B cell (primary cell): ENCODE data around the gene ADH1C. TPM values are rescaled to one million over a fixed set of nuclear protein-coding genes. Genes with fewer than 3 reads are reported as not detected.

Source experiments
- ATAC-seq: fragments of 200-7000 bp; cut with Tn5 transposase; one replicate; pipeline ENCODE4 v1.10.0; 2021; ENCODE audit warnings: low read depth, mild to moderate bottlenecking, moderate number of reproducible peaks, moderate library complexity
- CTCF ChIA-PET: fragments of 350-600 bp; sonication (Branson Sonifier 250); formaldehyde crosslinking; loops from one replicate; lab custom pipeline; 2021; ENCODE audit warnings: antibody characterized with exemption, inconsistent platforms; lab: Charles Lee
- POLR2A ChIA-PET: fragments of 350-600 bp; sonication (Branson Sonifier 250); formaldehyde crosslinking; loops from one replicate; lab custom pipeline; 2021; ENCODE audit warnings: antibody characterized with exemption; lab: Charles Lee
- DNase-seq: peaks from one replicate; pipeline ENCODE4 v3.0.0; 2013
- H2AFZ ChIP-seq: 2 replicates; pipeline ENCODE4 v1.6.1; 2012; ENCODE audit warnings: mild to moderate bottlenecking, low read depth, low read length; ENCODE audit not compliant: insufficient read depth, poor library complexity, severe bottlenecking
- H3K27ac ChIP-seq, 2 donors: 1 replicate in 1 of 2; 2 replicates in 1 of 2; pipeline ENCODE4 v1.5.1; 2012 to 2013; ENCODE audit warnings: low read length in 2 of 2, mild to moderate bottlenecking in 2 of 2, moderate library complexity in 1 of 2
- H3K27me3 ChIP-seq, 4 experiments: fragments of 200-600 bp in 1 of 4; sonication (generic) in 1 of 4; replicated peaks in 1 of 4; 1 replicate in 2 of 4; 2 replicates in 2 of 4; pipeline versions ENCODE4 v1.6.1 to v1.7.0; 2013 to 2016; ENCODE audit warnings: low read length in 3 of 4, mild to moderate bottlenecking in 2 of 4, mixed read lengths in 1 of 4, moderate library complexity in 1 of 4; ENCODE audit not compliant: insufficient read depth in 4 of 4, control insufficient read depth in 3 of 4; ENCODE audit errors: control extremely low read depth in 1 of 4
- H3K36me3 ChIP-seq, 2 experiments: replicated peaks in 1 of 2; 1 replicate in 1 of 2; 2 replicates in 1 of 2; pipeline versions ENCODE4 v1.6.1 to v1.7.1; 2013; ENCODE audit warnings: low read length in 1 of 2; ENCODE audit not compliant: insufficient read depth in 2 of 2, control insufficient read depth in 1 of 2; ENCODE audit errors: control extremely low read depth in 1 of 2, extremely low read depth in 1 of 2
- H3K4me1 ChIP-seq, 2 donors: fragments of 200-600 bp in 1 of 2; sonication (generic) in 1 of 2; 1 replicate in 1 of 2; 2 replicates in 1 of 2; pipeline versions ENCODE4 v1.5.1 to v1.6.1; 2013 to 2017; ENCODE audit warnings: low read length in 2 of 2; ENCODE audit not compliant: control insufficient read depth in 2 of 2, insufficient read depth in 2 of 2
- H3K4me2 ChIP-seq: replicated peaks from 2 replicates; pipeline ENCODE3; 2012; ENCODE audit warnings: mild to moderate bottlenecking, low read depth, low read length; ENCODE audit not compliant: poor library complexity, severe bottlenecking
- H3K4me3 ChIP-seq, 5 experiments: fragments of 200-600 bp in 1 of 5; sonication (generic) in 1 of 5; 1 replicate in 3 of 5; 2 replicates in 2 of 5; pipeline versions ENCODE4 v1.5.1 to v1.7.0; 2011 to 2016; ENCODE audit warnings: low read length in 4 of 5, mild to moderate bottlenecking in 4 of 5, low read depth in 2 of 5, control low read depth in 1 of 5, moderate library complexity in 1 of 5; ENCODE audit not compliant: insufficient read depth in 1 of 5; ENCODE audit errors: control extremely low read depth in 1 of 5, extremely low read depth in 1 of 5
- H3K79me2 ChIP-seq: fragments of 200-600 bp; sonication (generic); one replicate; pipeline ENCODE4 v1.6.0; 2016; ENCODE audit warnings: low read length; ENCODE audit not compliant: control insufficient read depth, insufficient read depth
- H3K9ac ChIP-seq: fragments of 200-600 bp; sonication (generic); 2 replicates; pipeline ENCODE4 v1.6.1; 2017; ENCODE audit warnings: mild to moderate bottlenecking, low read length, moderate library complexity
- H3K9me3 ChIP-seq, 3 donors: one replicate each; pipeline versions ENCODE4 v1.6.1 to v1.7.1; 2013; ENCODE audit warnings: low read length in 2 of 3; ENCODE audit not compliant: control insufficient read depth in 2 of 3, insufficient read depth in 1 of 3; ENCODE audit errors: control extremely low read depth in 1 of 3
- H4K20me1 ChIP-seq: 2 replicates; pipeline ENCODE4 v1.6.0; 2012; ENCODE audit warnings: mild to moderate bottlenecking, low read length; ENCODE audit not compliant: insufficient read depth, control insufficient read depth, poor library complexity, severe bottlenecking
- H3K27ac Mint-ChIP-seq: one replicate; pipeline ENCODE4 v1.8.0; 2021; ENCODE audit warnings: mixed read lengths
- H3K27me3 Mint-ChIP-seq: one replicate; pipeline ENCODE4 v1.8.0; 2021; ENCODE audit warnings: mixed read lengths
- H3K4me1 Mint-ChIP-seq: one replicate; pipeline ENCODE4 v1.8.0; 2021; ENCODE audit warnings: mixed read lengths
- H3K4me3 Mint-ChIP-seq: one replicate; pipeline ENCODE4 v1.8.0; 2021; ENCODE audit warnings: mixed read lengths
- H3K9me3 Mint-ChIP-seq: one replicate; pipeline ENCODE4 v1.8.0; 2022; ENCODE audit warnings: mixed read lengths; ENCODE audit not compliant: insufficient read depth
- EZH2 ChIP-seq: IDR thresholded peaks from 2 replicates; pipeline ENCODE4 v1.6.1; 2012; ENCODE audit warnings: borderline replicate concordance, low read depth, mild to moderate bottlenecking, moderate library complexity, low read length; ENCODE audit not compliant: insufficient read depth, poor library complexity, severe bottlenecking
- WGBS: methylation state at CpG from one replicate; pipeline ENCODE4 v1.1.5; 2013; ENCODE audit warnings: missing lambda C conversion rate; ENCODE audit not compliant: insufficient coverage; 5-methylcytosine and 5-hydroxymethylcytosine counted together
- intact Hi-C: fragments of 100-400 bp; cut with micrococcal nuclease; formaldehyde crosslinking; loops from one replicate; pipeline ENCODE4 v1.10.0; 2022
- polyA plus RNA-seq: library from polyadenylated mRNA; depleted of rRNA; stranded (reverse); fragments of >200 nt; gene quantifications from 2 replicates; pipeline ENCODE4 v1.2.3, GENCODE V29; 2012
- total RNA-seq, 2 donors: library from RNA; stranded (reverse); fragments of 120-200 nt in 1 of 2; gene quantifications; 1 replicate in 1 of 2; 2 replicates in 1 of 2; pipeline versions ENCODE4 v1.2.3 to v1.2.4, GENCODE V29; 2013 to 2022
- TF ChIP-seq, protein P1 (sequence below): fragments of 200-600 bp; IDR thresholded peaks from one replicate; pipeline ENCODE4 v1.8.0; 2022; ENCODE audit warnings: antibody characterized with exemption, mild to moderate bottlenecking

ADH1C gene
- total and polyA plus RNA-seq, 2 donors (not counting 1 experiment from before 2014, with no cell fraction given) = not detected

DNA sequence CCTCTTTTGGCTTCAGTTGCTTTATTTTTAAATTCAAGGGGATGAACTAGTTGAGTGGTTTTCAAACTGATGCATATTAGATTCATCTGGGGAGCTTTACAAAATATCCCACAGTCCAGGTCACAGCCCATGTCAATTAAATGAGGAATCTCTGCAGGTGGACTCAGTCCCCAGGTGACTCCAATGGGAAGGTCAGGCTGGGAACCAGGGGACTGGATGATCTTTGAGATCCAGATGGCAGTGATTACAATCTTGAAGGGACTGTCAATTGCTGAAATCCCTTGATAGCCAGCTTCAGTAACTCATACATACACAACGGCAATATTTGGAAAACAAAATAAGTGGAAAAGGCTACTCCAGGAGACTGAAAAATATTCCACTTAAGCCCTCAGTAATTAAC, 38.3 kb downstream of the ADH1C start:
- POLR2A ChIA-PET = no interaction called here
- intact Hi-C loops = no loop called here
- H3K27me3 Mint-ChIP-seq = no peaks in the 10 kb centered on the region
- H3K4me3 ChIP-seq = no peak overlapping the region
- H3K27ac ChIP-seq = no peak overlapping the region
- H3K79me2 ChIP-seq = no peaks in the 10 kb centered on the region
- no peaks in the 10 kb centered on the region for H3K9me3 Mint-ChIP-seq
- no peaks in the 10 kb centered on the region for H3K36me3 ChIP-seq
- H3K4me3 Mint-ChIP-seq = no peak overlapping the region
- peaks cover 0 to 2% (median 0%) of the 10 kb centered on the region in 4 experiments for H3K27me3 ChIP-seq
- H3K9ac ChIP-seq = no peak overlapping the region
- H3K4me2 ChIP-seq = no peak overlapping the region
- no peaks in the 10 kb centered on the region for H4K20me1 ChIP-seq
- H3K4me1 Mint-ChIP-seq = no peaks in the 10 kb centered on the region
- DNase-seq (no peak), ATAC-seq (no peak)
- no peak overlapping the region for H2AFZ ChIP-seq
- CTCF ChIA-PET = no interaction called here
- no CpG with 5 or more reads among the region's 1 CpG for WGBS
- no peaks in the 10 kb centered on the region for H3K4me1 ChIP-seq
- H3K9me3 ChIP-seq = no peaks in the 10 kb centered on the region
- TF ChIP-seq, protein P1, sequence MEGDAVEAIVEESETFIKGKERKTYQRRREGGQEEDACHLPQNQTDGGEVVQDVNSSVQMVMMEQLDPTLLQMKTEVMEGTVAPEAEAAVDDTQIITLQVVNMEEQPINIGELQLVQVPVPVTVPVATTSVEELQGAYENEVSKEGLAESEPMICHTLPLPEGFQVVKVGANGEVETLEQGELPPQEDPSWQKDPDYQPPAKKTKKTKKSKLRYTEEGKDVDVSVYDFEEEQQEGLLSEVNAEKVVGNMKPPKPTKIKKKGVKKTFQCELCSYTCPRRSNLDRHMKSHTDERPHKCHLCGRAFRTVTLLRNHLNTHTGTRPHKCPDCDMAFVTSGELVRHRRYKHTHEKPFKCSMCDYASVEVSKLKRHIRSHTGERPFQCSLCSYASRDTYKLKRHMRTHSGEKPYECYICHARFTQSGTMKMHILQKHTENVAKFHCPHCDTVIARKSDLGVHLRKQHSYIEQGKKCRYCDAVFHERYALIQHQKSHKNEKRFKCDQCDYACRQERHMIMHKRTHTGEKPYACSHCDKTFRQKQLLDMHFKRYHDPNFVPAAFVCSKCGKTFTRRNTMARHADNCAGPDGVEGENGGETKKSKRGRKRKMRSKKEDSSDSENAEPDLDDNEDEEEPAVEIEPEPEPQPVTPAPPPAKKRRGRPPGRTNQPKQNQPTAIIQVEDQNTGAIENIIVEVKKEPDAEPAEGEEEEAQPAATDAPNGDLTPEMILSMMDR = no peak
- TF ChIP-seq EZH2 = no peak
- H3K27ac Mint-ChIP-seq = no peak overlapping the region

GRCh38 chr4:99310389-99310788, 42.2 kb downstream of the ADH1C start:
- Histone ChIP-seq H3K4me1 (no peaks in the 10 kb centered on the region), H3K79me2 (no peaks in the 10 kb centered on the region), H3K9ac (no peak overlapping the region), H3K27ac (no peak overlapping the region), H3K27me3 (no peaks in the 10 kb centered on the region), H3K4me2 (no peak overlapping the region), H3K9me3 (no peaks in the 10 kb centered on the region), H3K36me3 (no peaks in the 10 kb centered on the region), H4K20me1 (no peaks in the 10 kb centered on the region), H3K4me3 (no peak overlapping the region), H2AFZ (no peak overlapping the region)
- no peak for TF ChIP-seq EZH2
- TF ChIP-seq, protein P1 = no peak
- POLR2A ChIA-PET = no interaction called here
- CTCF ChIA-PET = no interaction called here
- intact Hi-C loops = no loop called here
- 85% methylated on average over 2 of the region's 2 CpGs for WGBS
- no peak for DNase-seq
- H3K4me1 Mint-ChIP-seq = no peaks in the 10 kb centered on the region
- no peak for ATAC-seq
- H3K27me3 Mint-ChIP-seq = no peaks in the 10 kb centered on the region
- no peak overlapping the region for H3K4me3 Mint-ChIP-seq
- peaks cover 3% of the 10 kb centered on the region for H3K9me3 Mint-ChIP-seq
- no peak overlapping the region for H3K27ac Mint-ChIP-seq
